Spleen (tissue), 7 donors: ENCODE results near the gene FOXO3.

Experiments used
- POLR2A ChIP-seq, 3 donors: fragments of 450-650 bp; IDR thresholded peaks; one replicate each; pipeline ENCODE4 v1.5.1; 2017; ENCODE audit warnings: antibody characterized with exemption in 3 of 3, mild to moderate bottlenecking in 1 of 3
- POLR2AphosphoS5 ChIP-seq, 3 donors: sonication (generic); formaldehyde crosslinking; IDR thresholded peaks; one replicate each; pipeline ENCODE4 v1.5.1; 2017; ENCODE audit warnings: antibody characterized with exemption in 3 of 3
- TF ChIP-seq, protein P1 (sequence below), 11 experiments: fragments of 200-600 bp in 7 of 11; fragments of 450-650 bp in 4 of 11; sonication (generic) in 4 of 11; IDR thresholded peaks in 8 of 11; conservative IDR thresholded peaks in 3 of 11; 1 replicate in 7 of 11; 2 replicates in 4 of 11; pipeline versions ENCODE4 v1.4.0 to v1.8.0; 2016 to 2021; ENCODE audit warnings: antibody characterized with exemption in 11 of 11, inconsistent platforms in 4 of 11, mild to moderate bottlenecking in 1 of 11
- donor health status: DM: no; HTN: no; CAD: no; lungs with moderate emphysema.
- donor health status: DM: no; HTN: no; CAD: no.
- donor health status: DM: no; HTN: no; CAD: no.

DNA sequence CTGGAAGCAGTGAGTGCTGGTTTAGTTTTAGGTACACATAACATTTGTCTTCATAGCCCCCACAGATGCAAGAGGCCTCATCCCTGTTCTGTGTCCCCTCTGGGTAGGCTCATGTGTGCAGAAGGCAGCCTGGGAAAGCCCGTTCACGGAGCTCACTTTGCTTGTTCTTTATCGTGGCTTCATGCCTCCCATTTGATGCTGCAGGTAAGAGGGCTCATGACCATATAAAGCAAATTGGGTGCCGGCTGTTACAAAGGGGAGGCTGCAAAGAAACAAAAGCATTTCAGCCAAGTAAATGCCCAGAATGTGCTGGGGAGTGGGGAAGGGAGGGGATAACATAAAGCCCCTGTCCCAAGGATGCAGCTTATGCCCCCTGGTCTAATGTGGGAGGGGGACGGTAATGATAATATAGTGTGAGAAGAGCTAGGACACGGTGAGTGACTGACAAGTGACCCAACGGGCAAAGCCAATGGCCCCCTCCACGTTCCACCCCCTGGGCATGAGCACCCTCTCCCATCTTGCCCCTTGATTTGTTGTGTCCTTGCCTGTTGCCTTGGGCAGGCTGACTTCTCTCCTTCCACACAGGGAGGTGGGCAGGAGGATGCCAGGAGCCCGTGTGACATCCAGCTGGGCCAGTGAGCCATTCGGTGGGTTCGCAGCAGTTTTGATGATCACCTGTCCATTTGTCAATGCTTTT lies 138.0 kb downstream of the FOXO3 start:
- TF ChIP-seq, protein P1, sequence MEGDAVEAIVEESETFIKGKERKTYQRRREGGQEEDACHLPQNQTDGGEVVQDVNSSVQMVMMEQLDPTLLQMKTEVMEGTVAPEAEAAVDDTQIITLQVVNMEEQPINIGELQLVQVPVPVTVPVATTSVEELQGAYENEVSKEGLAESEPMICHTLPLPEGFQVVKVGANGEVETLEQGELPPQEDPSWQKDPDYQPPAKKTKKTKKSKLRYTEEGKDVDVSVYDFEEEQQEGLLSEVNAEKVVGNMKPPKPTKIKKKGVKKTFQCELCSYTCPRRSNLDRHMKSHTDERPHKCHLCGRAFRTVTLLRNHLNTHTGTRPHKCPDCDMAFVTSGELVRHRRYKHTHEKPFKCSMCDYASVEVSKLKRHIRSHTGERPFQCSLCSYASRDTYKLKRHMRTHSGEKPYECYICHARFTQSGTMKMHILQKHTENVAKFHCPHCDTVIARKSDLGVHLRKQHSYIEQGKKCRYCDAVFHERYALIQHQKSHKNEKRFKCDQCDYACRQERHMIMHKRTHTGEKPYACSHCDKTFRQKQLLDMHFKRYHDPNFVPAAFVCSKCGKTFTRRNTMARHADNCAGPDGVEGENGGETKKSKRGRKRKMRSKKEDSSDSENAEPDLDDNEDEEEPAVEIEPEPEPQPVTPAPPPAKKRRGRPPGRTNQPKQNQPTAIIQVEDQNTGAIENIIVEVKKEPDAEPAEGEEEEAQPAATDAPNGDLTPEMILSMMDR (IDR thresholded peaks at IDR 0.05 in 8 of 11, conservative IDR thresholded peaks at IDR 0.05 in 3 of 11): no peak
- TF ChIP-seq POLR2AphosphoS5 (IDR thresholded peaks at IDR 0.05) (no peak), POLR2A (IDR thresholded peaks at IDR 0.05) (no peak)
